T follicular helper cell (primary cell): ENCODE data around the gene OR5I1.
"Not testable (repeated sequence)": the region's sequence is repeated elsewhere in the genome, so short reads cannot be mapped to it uniquely, and the experiment has no call there.

Experiments used
- DNase-seq: peaks from one replicate; pipeline ENCODE4 v3.0.0-alpha.2; 2020; ENCODE audit warnings: low read depth
- total RNA-seq, 2 experiments: gene quantifications; one replicate each; lab custom pipeline; 2026; lab: John Stamatoyannopoulos, UW

OR5I1 gene
- 0 reads per million in 2 experiments for total RNA-seq

GRCh38 chr11:55936300-55936699 lies at the start of gene OR5I1:
Gene OR5I1, minus strand, starts transcription at chr11:55936400. Its CDS starts 0 bp downstream, at chr11:55936400.
- DNase-seq, result no peak

- DNase-seq, result no peak
Observed at GRCh38 chr11:55970935-55971334, 34.7 kb upstream of the OR5I1 start.

- DNase-seq, result no peak
Observed at GRCh38 chr11:55969845-55970244, 33.6 kb upstream of the OR5I1 start, which contains the start of gene OR10AG1. Gene OR10AG1, minus strand, starts transcription at chr11:55969945. Its CDS starts 38 bp downstream, at chr11:55969907.

GRCh38 chr11:55967914-55968313 lies 31.7 kb upstream of the OR5I1 start:
- no peak for DNase-seq

GRCh38 chr11:55966391-55966790 lies 30.2 kb upstream of the OR5I1 start:
- no peak for DNase-seq

- no peak for DNase-seq
Observed at GRCh38 chr11:55956521-55956920, 20.3 kb upstream of the OR5I1 start.

- DNase-seq, result no peak
Observed at GRCh38 chr11:55949330-55949729, 13.1 kb upstream of the OR5I1 start.

GRCh38 chr11:55942785-55943392 lies 6.7 kb upstream of the OR5I1 start:
- DNase-seq, result no peak

- no peak for DNase-seq
Observed at GRCh38 chr11:55920537-55920936, 15.7 kb downstream of the OR5I1 start.

- no peak for DNase-seq
Observed at GRCh38 chr11:55914482-55914881, 21.7 kb downstream of the OR5I1 start, which contains the start of gene OR5W2. Gene OR5W2, minus strand, starts transcription at chr11:55914582. Its CDS starts 0 bp downstream, at chr11:55914582.

GRCh38 chr11:55902308-55902707 lies 33.9 kb downstream of the OR5I1 start:
- DNase-seq, result no peak

- no peak for DNase-seq
Observed at GRCh38 chr11:55895216-55895615, 41.0 kb downstream of the OR5I1 start.

GRCh38 chr11:55885481-55885880 lies 50.7 kb downstream of the OR5I1 start:
- DNase-seq, result not testable (repeated sequence)
